SW480 (cell line): ENCODE data around the gene ACTG1.
"Not testable (repeated sequence)": the region's sequence is repeated elsewhere in the genome, so short reads cannot be mapped to it uniquely, and the experiment has no call there.

ENCODE experiments used
- DNase-seq: peaks from one replicate; pipeline ENCODE4 v3.0.0-alpha.2; 2016; ENCODE audit warnings: low spot score

The ACTG1 gene

GRCh38 chr17:81532490-81533287 lies 20.1 kb upstream of the ACTG1 start:
- no peak for DNase-seq

- DNase-seq = not testable (repeated sequence)
Measured at GRCh38 chr17:81531998-81532404, 19.4 kb upstream of the ACTG1 start.

GRCh38 chr17:81531013-81531412 lies 18.4 kb upstream of the ACTG1 start:
- DNase-seq = not testable (repeated sequence)

DNA sequence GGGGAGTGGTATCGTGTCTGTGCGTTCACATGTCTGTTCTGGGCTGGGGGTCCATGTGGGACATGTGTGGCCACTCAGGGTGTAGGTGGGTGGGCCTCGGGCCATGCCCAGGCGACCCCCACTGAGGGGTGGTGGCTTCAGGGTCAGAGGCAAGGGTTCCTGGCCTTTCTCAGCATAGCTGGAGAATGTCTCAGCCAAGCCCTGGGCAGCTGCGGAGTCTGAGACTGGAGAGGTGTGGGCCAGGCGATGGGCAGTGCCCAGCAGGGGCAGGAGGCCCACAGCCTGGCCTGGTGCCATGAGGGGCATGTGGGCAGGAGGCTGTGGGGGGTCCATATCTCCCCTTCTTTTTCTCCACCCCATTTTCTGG lies 16.8 kb upstream of the ACTG1 start:
- no peak for DNase-seq

DNA sequence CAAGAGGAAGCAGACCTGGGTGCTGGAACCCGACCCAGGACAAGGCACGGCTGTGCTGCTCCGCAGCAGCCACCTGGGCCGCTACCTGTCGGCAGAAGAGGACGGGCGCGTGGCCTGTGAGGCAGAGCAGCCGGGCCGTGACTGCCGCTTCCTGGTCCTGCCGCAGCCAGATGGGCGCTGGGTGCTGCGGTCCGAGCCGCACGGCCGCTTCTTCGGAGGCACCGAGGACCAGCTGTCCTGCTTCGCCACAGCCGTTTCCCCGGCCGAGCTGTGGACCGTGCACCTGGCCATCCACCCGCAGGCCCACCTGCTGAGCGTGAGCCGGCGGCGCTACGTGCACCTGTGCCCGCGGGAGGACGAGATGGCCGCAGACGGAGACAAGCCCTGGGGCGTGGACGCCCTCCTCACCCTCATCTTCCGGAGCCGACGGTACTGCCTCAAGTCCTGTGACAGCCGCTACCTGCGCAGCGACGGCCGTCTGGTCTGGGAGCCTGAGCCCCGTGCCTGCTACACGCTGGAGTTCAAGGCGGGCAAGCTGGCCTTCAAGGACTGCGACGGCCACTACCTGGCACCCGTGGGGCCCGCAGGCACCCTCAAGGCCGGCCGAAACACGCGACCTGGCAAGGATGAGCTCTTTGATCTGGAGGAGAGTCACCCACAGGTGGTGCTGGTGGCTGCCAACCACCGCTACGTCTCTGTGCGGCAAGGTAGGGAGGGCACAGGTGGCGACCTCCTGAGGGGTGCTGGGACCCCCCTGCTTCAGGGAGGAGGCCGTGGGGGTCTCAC lies 16.2 kb upstream of the ACTG1 start:
- peak; percentile 49 for DNase-seq

GRCh38 chr17:81528384-81528650 lies 15.7 kb upstream of the ACTG1 start:
- DNase-seq = no peak

GRCh38 chr17:81527591-81528383 lies 15.2 kb upstream of the ACTG1 start, which contains the start of gene FSCN2:
Gene FSCN2, plus strand, starts transcription at chr17:81528377. Its CDS starts 155 bp downstream, at chr17:81528532.
- peak; percentile 64 for DNase-seq

- no peak for DNase-seq
Measured at GRCh38 chr17:81526662-81527571, 14.3 kb upstream of the ACTG1 start.

- DNase-seq = no peak
Measured at GRCh38 chr17:81524865-81525159, 12.2 kb upstream of the ACTG1 start.

DNA sequence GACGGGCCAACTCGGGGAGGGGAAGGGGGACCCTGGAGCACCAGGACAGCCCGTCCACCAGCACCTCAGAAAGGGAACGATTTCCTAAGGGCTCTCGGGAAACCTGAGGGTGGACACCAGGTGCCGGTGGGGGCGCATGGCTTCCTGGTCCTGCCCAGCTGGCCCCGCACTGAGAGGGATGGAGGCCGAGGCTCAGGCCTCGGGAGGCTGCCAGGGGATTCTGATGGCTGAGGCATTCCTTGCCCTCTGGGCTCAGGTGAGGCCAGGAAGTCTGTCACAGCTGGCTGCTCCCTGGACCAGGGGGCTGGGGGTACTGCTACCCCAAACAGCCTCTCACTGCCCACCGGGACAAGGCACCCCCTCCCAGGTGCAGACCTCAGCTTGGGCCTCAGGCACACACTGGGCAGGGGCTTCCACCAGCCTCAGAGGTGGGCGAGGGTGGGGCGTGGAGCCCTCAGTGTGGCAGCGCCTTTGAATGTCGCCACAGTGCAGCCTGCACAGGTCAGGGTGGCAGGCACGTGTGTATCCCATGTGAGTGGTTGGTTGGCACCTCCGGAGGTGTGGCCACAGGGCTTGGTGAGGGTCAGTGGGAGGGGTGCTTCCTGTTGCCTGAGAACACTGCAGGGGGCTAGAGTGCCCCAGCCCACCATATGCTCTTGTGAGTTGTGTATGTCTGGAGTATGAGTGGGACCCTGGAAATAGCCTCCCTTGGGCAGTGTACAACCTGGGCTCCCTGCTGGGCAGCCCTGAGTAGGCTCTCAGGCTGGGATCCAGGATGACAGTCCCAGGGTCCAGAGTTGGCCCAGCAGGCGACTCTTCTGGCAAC lies 11.7 kb upstream of the ACTG1 start:
- DNase-seq = no peak

GRCh38 chr17:81523402-81524038 lies 10.9 kb upstream of the ACTG1 start:
- DNase-seq = no peak

DNA sequence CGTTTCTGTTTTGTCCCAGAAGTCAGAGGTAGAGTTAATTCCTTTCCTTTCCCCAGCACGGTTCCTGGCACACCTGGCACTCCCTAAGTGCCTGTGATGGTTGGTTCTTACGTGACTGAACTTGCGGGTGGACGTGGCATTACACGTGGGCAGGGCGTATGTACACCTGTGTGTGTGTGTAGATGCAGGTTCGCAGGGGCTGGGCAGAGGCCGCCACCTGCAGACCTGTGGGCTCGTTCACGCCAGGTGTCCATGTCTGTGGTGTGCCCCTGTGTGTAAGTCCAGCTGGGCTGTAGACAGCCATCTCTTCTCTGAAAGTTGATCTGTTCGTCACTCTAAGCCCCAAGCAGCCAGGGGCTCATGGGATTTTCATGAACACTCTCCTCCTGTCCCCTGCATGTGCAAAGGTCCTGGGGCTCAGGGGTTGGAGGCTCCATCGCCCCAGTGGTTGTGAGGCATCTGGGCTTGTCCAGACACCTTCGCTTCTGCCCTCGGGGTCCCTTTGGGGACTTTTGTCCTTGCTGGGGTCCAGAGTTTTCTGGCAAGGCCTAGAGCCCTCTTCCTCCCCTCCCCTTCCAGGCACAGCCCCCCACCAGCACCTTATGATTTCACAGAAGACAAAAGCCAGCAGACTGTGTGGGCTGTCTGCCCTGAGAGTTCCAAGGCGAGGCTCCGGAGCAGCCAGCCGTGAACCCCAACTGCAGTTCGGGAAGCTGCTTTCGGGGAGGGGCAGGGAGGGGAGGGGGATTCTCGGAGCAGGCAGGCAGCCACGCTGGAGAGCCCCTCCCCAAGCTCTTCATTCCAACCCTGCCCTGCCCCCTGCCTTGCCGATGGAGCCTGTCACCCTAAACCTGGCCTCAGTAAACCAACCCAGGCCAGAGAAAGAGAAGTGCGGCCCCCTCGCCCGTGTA lies 10.1 kb upstream of the ACTG1 start:
- no peak for DNase-seq

DNA sequence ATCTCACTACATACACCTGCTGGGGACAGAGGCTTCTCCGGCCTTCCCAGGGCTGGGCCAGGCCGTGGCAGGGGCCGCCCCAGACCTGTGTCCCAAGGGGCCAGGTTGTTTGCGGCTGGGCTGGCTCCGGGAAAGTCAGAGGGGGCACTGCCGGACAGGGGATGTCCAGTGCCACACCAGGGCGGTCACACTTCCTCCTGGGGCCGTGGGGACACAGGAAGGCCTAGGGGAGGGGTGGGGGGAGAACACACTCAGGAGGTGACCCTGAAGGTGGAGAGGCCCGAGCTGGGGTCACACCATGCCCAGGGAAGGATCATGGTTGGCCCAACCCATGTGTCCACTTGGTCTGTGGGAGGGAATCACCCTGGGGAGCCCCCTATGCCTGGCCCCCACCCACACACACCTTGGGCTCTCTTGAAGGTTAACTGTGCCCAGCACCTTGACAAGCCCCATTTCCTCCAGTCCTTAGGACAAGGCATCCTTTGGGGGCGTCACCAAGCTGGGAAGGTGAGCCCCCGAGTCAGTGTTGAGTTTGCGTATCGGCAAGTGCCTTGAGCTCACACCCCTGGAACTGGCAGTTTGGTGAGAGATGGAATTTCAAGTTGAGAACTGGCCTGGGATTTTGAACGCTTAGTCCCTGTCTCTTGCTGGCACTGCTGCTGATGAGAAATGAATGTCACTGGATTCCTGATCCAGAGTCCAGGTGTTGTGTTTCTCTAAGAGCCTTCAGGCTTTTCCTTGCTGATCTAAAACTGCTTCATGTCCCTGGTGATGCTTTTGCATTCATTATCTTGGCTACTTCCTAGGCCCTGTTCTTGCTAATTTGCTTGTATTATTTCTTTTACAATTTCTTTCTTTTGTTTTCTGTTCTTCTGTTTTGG lies 7.7 kb upstream of the ACTG1 start:
- DNase-seq = no peak

GRCh38 chr17:81519284-81520020 lies 6.9 kb upstream of the ACTG1 start:
- peak; percentile 85 for DNase-seq

- DNase-seq = peak; percentile 54
Measured at GRCh38 chr17:81518785-81519283, 6.2 kb upstream of the ACTG1 start.

DNA sequence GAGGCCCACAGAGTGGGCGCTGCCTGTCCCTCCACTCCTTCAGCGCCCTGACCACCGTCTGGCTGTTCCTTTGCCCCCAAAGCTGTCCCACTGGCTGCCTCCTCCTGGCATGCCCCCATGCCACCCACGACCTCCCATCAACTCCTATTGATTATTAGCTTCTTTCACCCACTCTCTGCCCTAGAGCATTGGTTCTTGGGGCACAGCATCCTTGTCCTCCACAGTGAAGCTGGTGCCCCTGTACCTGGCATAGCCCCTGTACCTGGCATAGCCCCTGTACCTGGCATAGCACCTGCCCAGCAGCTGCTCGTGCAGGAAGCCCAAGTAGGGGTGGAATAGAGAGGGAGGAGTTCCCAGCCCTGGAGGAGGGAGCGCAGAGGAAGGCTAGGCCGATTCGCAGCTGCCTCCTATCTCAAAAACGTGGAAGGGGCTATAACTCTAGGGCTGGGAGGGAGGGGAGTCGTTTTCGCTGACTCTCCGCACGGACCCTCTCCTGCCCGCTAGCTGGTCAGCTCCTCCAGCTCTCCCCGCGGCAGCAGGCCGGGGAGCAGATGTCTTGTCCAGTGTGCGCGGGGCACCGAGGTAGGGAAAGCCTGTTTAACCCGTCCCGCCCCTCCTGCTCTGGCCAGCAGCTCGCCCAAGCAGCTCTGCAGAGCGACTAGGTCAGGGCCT lies 5.7 kb upstream of the ACTG1 start:
- no peak for DNase-seq
